Measurements from ENCODE around the gene ZNF638.

Gene ZNF638

DNA sequence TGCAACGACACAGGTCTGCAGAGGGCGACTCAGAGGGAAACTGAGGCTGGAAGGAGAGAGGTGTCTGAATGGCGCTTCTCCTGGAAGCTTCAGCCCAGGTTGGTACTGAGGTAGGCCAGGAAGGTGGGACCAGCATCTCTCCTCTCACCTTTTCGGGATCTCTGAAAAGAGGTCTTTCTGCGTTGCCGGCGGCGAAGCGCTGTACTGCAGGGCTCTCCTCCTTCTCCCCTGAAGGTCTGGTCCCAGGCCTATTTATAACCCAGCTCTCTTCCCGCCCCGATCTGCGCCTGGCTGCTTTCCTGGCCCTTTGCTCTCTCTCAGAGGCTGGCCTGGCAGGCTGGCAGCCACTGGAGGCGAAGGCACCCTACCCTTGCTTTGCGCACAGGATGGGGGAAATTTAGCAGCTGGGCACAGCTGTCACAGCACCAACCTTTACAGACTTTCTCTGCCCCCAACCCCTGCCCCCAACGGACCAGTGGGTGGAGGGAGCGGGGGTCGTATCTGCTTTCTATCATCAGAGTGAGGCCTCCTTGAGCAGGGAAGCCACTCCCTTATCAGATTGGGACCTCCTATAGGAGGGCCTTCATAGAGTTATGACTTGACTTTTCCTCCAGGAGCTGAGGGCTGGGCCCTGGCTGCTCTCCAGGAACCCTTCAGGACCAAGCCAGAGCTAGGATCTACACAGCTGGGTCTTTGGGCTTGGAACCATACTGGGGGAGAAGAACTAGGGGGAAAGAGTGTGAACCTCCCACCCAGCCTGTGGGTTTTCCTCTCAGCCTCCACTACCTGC, 122.8 kb downstream of the ZNF638 start:
- no peak for DNase-seq
- Mint-ChIP-seq H3K27ac (no peak overlapping the region), H3K9me3 (no peaks in the 10 kb centered on the region), H3K27me3 (peaks cover 69% of the 10 kb centered on the region), H3K4me3 (peak overlapping the region; percentile 53 to 63), H3K4me1 (peaks cover 36% of the 10 kb centered on the region)
- ATAC-seq, result no peak

- Mint-ChIP-seq H3K4me1 (peaks cover 36% of the 10 kb centered on the region), H3K4me3 (no peak overlapping the region)
- no peak for ATAC-seq
These were observed 123.6 kb downstream of the ZNF638 start for GRCh38 chr2:71455011-71455740.

DNA sequence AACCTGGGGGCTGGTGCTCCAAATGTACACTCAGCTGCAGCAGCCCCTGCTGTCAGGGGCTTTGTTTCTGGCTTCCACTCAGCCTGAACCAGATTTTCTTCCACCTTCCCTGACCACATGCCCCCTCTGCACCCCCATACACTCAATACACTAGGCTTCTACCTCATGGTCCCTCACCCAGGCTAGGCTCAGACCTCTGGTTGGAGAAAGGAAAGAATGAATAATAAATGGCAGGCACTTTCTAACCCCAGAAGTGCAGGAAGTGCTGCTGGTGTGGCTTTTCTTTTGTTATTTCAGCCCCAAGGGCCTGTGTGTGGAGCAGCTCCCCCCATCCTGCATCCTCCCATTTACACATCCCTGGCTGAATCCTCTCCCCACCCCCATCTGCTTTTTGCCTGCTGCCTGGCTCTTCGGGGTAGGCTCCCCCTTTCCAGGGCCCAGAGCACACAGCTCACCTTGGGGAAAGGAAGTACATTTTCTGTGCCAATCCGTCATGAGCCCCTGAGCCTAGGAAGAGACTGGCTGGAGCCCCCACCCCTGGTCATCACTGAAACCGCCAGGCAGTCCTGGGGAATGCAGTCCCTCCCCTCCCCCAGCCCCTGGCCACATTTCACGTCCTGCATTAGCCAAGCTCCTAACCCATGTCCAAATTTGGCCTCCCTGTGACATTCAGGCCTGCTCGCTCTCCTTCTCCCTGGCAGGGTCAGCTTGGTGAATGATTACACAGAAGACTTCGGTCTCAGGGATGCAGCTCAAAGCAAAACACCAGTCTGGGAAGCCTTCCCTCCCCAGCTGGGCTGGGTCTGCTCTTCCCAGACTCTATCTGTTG, 124.4 kb downstream of the ZNF638 start:
- no peak overlapping the region for H3K27ac Mint-ChIP-seq
- ATAC-seq (no peak), DNase-seq (no peak)
- H3K4me1 Mint-ChIP-seq, result peaks cover 36% of the 10 kb centered on the region
- no peaks in the 10 kb centered on the region for H3K9me3 Mint-ChIP-seq
- peaks cover 69% of the 10 kb centered on the region for H3K27me3 Mint-ChIP-seq
- H3K4me3 Mint-ChIP-seq, result no peak overlapping the region

More at GRCh38 chr2:71455011-71455740, 123.6 kb downstream of the ZNF638 start:
- no peaks in the 10 kb centered on the region for H3K9me3 Mint-ChIP-seq
- H3K27ac Mint-ChIP-seq, result no peak overlapping the region
- DNase-seq, result no peak
- H3K27me3 Mint-ChIP-seq, result peaks cover 69% of the 10 kb centered on the region

DNA sequence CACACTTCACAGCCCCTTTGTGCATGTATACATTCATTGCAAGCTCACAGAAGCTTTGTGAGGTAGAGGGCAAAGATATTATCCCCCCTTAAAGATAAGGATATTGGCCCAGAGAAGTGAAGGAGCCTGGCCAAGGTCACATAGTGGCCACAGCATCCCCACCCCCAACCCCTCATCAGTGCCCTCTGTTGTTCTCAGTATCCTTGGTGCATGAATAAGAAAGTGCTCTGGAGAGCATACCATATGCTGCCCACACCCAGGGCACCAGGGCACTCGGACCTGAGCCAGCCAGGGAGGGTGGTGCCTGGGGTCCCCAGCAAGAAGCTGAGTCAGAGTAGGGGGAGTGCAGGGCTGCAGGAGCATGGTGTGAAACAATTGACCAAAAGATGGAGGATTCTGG, 125.0 kb downstream of the ZNF638 start:
- Mint-ChIP-seq H3K27me3 (peaks cover 65% of the 10 kb centered on the region), H3K4me3 (no peak overlapping the region), H3K4me1 (peaks cover 36% of the 10 kb centered on the region), H3K27ac (peak overlapping the region in 1 of 2 donors; percentile 80), H3K9me3 (no peaks in the 10 kb centered on the region)
- ATAC-seq (no peak), DNase-seq (no peak)

- peak overlapping the region in 1 of 2 donors; percentile 80 for H3K27ac Mint-ChIP-seq
- H3K27me3 Mint-ChIP-seq, result peaks cover 58% of the 10 kb centered on the region
- no peak overlapping the region for H3K4me3 Mint-ChIP-seq
- H3K4me1 Mint-ChIP-seq, result peaks cover 35% of the 10 kb centered on the region
- no peaks in the 10 kb centered on the region for H3K9me3 Mint-ChIP-seq
- no peak for DNase-seq
- ATAC-seq, result no peak
These were observed 125.7 kb downstream of the ZNF638 start for GRCh38 chr2:71457123-71457915.

- peak overlapping the region in 1 of 2 donors; percentile 80 for H3K27ac Mint-ChIP-seq
- H3K9me3 Mint-ChIP-seq, result no peaks in the 10 kb centered on the region
These were observed 126.3 kb downstream of the ZNF638 start for GRCh38 chr2:71457923-71458322.

DNA sequence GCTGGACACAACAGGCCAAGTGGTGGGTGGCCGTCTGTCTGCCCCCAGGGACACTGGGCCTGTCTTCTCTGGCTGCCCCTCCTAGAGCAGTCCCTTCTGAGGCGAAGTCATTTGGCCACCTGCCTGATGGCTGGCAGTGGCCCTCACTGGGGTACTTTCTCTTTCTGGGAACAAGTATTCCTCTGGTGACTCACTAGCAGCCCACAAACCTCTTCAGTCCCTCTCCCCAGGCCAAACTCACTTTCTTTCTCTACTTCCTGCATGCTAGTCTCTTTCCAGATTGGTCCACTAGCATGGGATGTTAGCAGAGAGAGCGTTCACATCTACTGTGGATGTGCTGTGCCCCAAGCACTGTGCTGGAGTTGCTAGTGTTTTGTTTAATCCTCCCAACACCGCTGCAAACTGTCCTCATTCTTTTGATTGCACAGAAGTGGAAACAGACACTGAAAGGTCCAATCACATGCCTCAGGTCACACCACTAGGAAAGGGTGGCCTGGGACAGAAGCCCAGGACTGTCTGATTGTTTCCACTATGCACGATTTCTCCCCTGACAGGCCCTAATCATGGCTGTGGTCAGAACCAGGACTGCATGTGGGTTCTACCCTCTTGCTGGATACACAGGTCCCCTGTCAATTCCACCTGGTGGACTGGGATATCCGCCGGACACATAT, 127.0 kb downstream of the ZNF638 start:
- Mint-ChIP-seq H3K27ac (no peak overlapping the region), H3K4me3 (no peak overlapping the region), H3K27me3 (peaks cover 46% of the 10 kb centered on the region), H3K4me1 (peaks cover 25% of the 10 kb centered on the region), H3K9me3 (no peaks in the 10 kb centered on the region)
- no peak for ATAC-seq
- DNase-seq, result no peak

More at GRCh38 chr2:71457923-71458322, 126.3 kb downstream of the ZNF638 start:
- peaks cover 30% of the 10 kb centered on the region for H3K4me1 Mint-ChIP-seq
- no peak for ATAC-seq
- H3K27me3 Mint-ChIP-seq, result peaks cover 52% of the 10 kb centered on the region
- DNase-seq, result no peak
- no peak overlapping the region for H3K4me3 Mint-ChIP-seq

GRCh38 chr2:71459084-71459431, 127.5 kb downstream of the ZNF638 start:
- peaks cover 22% of the 10 kb centered on the region for H3K4me1 Mint-ChIP-seq
- peaks cover 41% of the 10 kb centered on the region for H3K27me3 Mint-ChIP-seq
- no peak for DNase-seq
- no peaks in the 10 kb centered on the region for H3K9me3 Mint-ChIP-seq
- ATAC-seq, result no peak
- H3K4me3 Mint-ChIP-seq, result no peak overlapping the region
- H3K27ac Mint-ChIP-seq, result no peak overlapping the region

DNA sequence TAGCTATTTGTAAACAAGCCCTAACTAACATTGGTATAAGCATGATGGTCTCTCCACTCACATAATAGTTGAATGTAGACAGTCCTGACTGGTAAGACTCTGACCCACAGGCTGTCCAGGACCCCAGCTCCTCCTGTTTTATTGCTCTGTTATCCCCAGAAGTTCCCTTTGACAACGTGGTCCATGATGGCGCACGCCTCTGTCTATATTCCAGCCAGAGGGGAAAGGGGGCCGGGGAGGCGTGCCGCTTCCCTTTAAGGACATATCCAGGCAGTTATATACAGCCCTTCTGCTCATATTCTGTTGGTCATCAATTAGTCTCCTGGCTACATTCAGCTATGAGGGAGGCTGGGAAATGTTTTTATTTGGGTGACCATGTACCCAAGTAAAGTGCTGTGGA, 128.5 kb downstream of the ZNF638 start:
- Mint-ChIP-seq H3K27ac (no peak overlapping the region), H3K27me3 (peaks cover 31% of the 10 kb centered on the region), H3K4me1 (peaks cover 12% of the 10 kb centered on the region), H3K9me3 (no peaks in the 10 kb centered on the region), H3K4me3 (no peak overlapping the region)
- DNase-seq (no peak), ATAC-seq (no peak)

DNA sequence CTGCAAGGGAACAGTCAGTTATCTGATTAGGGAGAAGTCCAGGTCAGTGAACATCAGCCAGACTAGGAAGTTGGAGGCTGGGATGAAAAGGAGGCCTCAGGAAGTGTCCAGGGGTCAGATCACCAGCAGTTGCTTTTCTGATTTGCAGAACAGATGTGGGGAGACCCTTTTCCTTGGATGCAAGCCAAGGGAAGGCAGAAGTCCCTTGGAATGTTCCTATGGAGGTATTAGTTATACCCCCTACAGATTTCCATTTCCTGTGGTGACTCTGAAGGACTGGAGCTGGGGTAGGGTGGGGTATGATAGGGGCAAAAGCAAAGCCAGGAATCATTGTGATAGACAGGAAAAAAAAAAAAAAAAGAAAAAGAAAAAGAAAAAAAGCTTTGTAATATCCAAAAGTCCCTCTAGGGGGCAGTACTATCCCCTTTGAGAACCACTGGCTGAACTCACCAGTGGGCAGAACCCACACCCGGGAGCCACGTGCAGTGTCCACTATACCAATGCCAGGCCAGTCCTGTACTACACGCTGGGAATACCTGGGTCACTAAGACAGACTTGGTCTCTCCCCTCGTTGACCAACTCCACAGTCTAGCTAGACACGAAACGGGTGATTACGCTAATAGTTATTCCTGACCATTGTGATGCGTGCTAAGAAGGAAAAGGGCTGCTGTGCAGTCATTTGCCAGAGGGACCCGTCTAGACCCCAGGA, 129.2 kb downstream of the ZNF638 start:
- no peaks in the 10 kb centered on the region for H3K9me3 Mint-ChIP-seq
- ATAC-seq (no peak), DNase-seq (no peak)
- H3K27me3 Mint-ChIP-seq, result peaks cover 24% of the 10 kb centered on the region
- no peak overlapping the region for H3K4me3 Mint-ChIP-seq
- H3K4me1 Mint-ChIP-seq, result peaks cover 7% of the 10 kb centered on the region
- no peak overlapping the region for H3K27ac Mint-ChIP-seq

GRCh38 chr2:71461304-71461671, 129.7 kb downstream of the ZNF638 start:
- Mint-ChIP-seq H3K27ac (no peak overlapping the region), H3K27me3 (peaks cover 19% of the 10 kb centered on the region), H3K4me1 (peaks cover 2% of the 10 kb centered on the region), H3K4me3 (no peak overlapping the region), H3K9me3 (no peaks in the 10 kb centered on the region)
- ATAC-seq (no peak), DNase-seq (no peak)

DNA sequence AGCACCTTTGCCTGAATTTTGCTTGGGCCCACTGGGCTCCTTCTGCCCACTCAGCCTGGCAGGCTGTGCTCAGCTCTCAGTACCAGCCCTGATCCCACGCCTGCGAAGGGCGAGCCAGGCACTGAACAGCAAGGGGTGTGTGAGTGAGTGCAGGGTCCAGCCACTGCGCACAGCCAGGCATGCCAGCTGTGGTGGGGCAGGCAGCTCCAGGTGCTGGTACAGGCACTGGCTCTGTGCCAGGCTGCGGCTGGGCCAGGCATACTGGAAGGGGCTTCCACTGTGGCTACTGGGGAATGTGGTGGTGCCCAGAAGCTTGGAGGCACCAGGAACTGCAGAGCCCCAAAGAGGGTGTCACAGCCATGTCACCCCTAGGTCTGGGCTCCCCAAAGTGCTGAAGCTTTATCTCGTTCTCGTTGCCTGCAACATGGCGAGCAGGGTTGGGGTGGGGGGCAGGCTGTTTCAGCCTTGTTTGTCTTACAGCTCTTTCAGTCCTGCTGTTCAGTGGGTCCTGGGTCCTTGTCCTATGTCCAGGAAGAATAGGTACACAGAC, 130.5 kb downstream of the ZNF638 start:
- no peaks in the 10 kb centered on the region for H3K9me3 Mint-ChIP-seq
- H3K27me3 Mint-ChIP-seq, result peaks cover 18% of the 10 kb centered on the region
- ATAC-seq (no peak), DNase-seq (no peak)
- H3K4me1 Mint-ChIP-seq, result peaks cover 5% of the 10 kb centered on the region
- no peak overlapping the region for H3K27ac Mint-ChIP-seq
- H3K4me3 Mint-ChIP-seq, result no peak overlapping the region

DNA sequence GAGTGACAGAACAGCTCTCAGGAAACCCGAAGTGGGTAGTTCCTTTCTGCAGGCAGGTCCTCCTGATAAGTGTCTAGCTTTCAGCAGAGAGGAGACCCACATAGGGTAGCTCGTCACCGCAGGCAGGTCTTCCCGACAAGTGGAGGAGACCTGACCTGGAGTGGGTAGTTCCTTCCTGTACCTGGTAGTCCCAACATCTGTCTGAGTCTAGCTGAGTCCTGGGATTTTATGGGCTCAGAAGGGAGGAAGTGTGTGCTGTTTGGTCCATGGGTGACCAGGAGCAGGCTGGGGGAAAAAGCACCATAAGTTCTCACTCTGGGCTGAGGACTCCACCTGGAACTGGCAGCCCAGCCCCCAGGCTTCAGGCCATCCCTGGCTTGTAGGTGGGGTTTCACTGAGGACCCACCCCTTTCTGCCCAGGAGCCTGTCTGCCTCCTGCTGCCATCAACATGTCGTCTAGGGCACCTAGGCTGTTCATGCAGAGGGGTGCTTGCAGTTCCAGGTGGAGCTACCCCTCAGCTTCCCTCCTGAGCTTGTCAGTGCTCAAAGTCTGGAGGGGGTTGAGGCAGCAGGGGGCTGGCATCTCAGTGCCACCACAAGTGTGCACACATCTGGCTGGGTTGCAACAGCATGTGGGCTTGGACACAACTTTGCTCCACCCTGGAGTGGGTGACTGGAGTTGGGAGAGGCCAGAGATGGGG, 131.2 kb downstream of the ZNF638 start:
- no peak overlapping the region for H3K4me3 Mint-ChIP-seq
- peaks cover 10% of the 10 kb centered on the region for H3K4me1 Mint-ChIP-seq

GRCh38 chr2:71463342-71463654, 131.7 kb downstream of the ZNF638 start:
- Mint-ChIP-seq H3K4me1 (peaks cover 10% of the 10 kb centered on the region), H3K4me3 (no peak overlapping the region), H3K27ac (no peak overlapping the region), H3K9me3 (no peaks in the 10 kb centered on the region), H3K27me3 (peaks cover 23% of the 10 kb centered on the region)
- no peak for DNase-seq
- no peak for ATAC-seq

More for the DNA sequence above, 131.2 kb downstream of the ZNF638 start:
- DNase-seq, result no peak
- no peaks in the 10 kb centered on the region for H3K9me3 Mint-ChIP-seq
- no peak for ATAC-seq
- H3K27ac Mint-ChIP-seq, result no peak overlapping the region
- peaks cover 19% of the 10 kb centered on the region for H3K27me3 Mint-ChIP-seq
